ENCODE results near the gene ANAPC15.

The ANAPC15 gene

DNA sequence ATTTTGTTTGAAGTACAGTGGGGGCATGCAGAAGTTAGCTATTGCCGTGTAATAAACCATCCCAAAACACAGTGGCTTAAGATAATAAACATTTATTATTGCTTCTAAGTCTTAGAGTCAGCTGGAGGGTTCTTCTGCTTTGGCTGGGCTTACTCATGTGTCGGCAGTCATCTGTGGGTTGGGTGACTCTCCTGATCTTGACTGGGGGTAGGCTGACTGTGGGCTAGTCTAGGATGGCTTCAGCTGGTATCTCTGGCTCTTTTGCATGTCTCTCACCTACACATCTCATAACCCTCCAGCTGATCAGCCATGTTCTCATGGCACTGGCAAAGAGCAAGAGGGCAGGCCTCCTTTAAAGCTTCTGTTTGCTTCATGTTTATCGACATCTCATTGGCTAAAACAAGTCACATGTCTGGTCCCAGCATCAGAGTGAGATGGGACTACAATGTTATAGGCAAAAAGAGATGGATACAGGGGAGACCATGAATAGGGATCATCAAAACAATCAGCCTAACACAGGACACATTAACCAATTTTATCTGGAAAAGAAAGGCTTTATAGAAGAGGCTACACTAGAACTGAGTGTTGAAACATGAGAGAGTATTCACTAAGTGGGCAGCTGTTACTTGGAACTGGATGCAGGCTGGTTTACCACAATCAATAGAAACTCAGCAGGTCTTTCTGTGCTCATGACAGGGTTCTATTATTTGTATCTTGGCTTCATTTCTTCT lies 26.7 kb downstream of the ANAPC15 start:
- DNase-seq (ENCODE audit: low read depth in 2 of 2) = no peak

DNA sequence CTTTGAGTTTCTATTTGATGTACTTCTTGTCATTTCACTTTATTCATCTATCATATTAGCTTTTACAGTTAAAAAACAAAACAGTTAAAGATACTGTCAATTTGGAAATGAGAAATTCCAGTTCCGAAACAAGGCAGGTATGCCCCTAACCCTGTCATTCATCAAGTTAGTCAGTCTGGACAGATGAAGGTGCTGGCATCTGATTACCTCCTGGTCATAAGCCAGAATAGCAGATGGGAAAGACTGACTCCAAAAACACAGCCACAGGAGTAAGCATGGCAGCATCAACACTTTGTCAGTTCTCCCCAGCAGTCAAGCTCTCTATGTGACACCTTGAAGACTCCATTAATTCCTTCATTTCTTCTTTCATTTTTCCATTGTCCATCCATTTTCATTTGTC lies 27.5 kb downstream of the ANAPC15 start:
- DNase-seq (ENCODE audit: low read depth in 2 of 2) = no peak

DNA sequence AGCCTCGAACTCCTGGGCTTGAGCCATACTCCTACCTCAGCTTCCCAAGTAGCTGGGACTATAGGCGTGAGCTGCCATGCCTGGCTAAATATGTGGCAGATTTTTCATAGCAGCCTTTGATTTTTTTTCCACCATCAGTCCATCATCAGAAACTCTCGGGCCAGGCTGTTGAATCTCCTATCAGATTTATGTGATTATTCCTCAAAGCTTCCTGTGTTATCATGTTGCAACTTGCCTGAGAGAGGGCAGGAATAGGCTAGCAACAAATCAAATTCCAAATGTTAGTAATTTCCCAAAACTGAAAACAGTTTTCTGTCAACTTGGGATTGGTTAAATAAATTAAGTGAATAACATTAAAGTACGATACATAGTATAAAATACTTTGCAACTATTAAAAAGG lies 28.4 kb downstream of the ANAPC15 start:
- no peak for DNase-seq (ENCODE audit: low read depth in 2 of 2)

DNA sequence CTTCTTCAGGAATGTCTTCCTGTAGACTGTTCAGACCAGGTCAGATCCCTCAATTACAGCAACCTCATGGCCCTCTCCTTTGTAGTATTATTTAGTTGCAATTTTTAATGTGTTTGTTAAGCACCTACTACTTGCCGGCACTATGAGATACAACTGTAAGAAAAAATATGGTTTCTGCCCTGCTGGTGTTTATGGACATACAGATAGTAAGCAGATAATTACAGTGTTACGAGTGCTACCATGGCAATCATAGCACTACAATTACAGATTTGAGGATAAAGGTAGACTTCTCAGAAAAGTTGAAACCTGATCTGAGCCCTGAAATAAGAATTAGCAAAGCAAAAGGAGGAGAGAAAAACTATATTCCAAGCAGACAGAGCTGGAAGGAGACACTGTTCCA lies 29.1 kb downstream of the ANAPC15 start:
- no peak for DNase-seq (ENCODE audit: low read depth in 2 of 2)

DNA sequence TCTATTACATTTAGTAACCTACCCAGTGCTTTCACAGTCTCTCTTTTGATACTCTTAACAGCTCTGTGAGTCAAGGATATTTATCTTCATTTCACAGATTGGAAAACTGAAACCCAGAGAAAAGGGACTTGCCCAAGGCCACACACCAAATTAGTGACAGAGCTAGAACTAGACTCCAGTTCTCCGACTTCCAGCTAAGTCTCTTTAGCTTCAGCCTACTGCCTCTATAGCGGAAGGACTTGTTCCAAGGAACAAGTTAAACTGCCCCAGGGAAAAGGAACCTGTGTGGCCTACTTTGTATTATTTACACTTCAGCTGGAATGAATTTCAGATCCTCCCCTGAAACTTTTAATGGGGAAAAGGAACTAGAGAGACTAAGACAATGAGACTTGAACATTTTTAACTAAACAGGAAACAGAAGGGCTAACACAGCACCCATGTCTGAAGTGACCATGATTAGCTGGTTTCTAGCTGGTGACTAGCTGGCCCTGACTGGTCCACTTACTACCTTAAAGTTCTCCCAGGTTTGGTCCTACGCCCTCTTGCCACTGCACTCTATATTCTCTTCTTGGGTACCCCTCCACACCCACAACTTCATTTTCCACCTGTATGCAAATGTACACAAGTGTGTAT lies 30.6 kb downstream of the ANAPC15 start:
- DNase-seq (ENCODE audit: low read depth in 2 of 2) = no peak

DNA sequence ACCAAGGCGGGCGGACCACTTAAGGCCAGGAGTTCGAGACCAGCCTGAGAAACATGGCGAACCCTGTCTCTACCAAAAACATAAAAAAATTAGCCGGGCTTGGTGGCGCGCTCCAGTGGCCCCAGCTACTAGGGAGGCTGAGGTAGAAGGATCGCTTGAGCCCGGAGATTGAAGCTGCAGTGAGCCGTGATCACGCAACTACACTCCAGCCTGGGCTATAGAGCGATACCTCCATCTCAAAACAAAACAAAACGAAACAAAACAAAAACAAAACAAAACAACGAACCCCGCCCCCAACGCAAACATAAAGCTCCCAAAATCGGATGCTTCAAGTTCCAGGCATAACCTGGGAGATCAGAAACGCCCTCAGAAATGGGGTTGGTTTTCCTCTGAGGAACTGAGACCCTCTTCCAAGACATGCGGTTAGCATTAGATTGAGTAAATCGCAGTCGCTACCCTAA lies 31.3 kb downstream of the ANAPC15 start:
- DNase-seq (ENCODE audit: low read depth in 2 of 2) = no peak

DNA sequence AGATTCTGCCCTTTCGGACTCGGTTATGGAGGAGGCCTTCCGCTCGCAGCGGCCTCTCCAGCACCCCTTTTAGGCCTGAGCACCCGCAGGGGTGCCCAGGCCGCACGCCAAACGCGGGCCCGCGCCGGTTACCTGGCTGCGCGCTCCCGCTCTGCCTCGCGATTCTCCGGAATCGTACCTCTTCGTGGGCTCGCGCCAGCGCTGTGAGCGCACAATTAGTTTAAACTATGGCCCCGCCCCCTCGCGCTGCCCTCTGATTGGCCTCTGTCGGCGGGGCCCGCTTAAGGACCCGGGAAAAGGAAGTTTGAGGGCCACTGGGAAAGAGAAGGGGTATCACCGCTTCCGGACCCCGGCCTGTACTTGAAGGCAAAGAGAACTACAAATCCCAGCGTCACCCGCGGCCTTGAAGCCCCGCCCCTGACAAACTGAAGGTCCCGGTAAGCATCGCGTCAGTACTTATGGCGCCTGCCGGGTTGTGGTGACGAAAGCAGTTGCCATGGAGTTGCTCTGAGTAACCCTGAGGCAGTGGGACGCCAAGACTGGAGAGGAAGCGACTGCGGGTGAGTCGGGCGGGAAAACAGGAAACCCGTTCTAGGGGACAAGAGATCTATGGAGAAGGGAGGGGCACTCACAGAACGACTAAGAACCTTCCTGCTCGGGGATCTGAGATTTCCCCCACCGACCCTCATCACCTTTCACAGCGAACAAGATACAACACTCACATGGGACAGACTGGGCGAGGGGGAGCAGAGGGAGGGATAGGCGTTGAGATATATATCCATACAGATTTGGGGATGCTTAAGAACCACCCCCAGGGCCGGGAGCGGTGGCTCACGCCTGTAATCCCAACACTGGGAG lies 31.9 kb downstream of the ANAPC15 start, which contains the start of the genes LRRC51 and NUMA1:
LRRC51 (plus strand) TSS at position 525 of the 858 bp plus-strand sequence. CDS start 8,234 bp downstream, outside the sequence.
NUMA1 (minus strand) TSS at position 217 of the 858 bp plus-strand sequence. CDS start 44,599 bp downstream, outside the sequence.
- DNase-seq (ENCODE audit: low read depth in 2 of 2) = peak; percentile 97 to 99

DNA sequence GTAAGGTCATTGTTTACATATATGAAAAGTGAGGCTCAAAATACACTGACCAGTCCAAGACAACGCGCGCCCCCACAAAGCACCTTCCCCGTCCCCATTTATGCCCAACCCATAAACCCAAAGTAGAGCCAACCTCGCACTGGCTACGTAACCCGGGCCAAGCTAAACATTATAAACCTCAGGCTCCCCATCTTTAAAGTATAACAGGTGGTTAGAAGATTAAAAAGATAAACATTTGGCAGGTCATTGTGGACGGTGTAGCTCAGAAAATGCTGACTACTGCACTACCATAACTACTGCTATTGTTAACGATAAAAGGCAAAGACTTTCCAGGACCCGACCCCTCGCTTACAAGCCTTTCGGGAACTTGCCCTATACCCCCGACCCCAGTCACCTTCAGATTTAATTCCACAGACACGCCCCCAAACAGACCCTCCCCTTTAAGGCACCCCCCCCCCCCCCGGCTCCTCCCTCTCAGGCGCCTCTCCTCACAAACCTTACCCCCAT lies 32.6 kb downstream of the ANAPC15 start:
- DNase-seq (ENCODE audit: low read depth in 2 of 2) = no peak

DNA sequence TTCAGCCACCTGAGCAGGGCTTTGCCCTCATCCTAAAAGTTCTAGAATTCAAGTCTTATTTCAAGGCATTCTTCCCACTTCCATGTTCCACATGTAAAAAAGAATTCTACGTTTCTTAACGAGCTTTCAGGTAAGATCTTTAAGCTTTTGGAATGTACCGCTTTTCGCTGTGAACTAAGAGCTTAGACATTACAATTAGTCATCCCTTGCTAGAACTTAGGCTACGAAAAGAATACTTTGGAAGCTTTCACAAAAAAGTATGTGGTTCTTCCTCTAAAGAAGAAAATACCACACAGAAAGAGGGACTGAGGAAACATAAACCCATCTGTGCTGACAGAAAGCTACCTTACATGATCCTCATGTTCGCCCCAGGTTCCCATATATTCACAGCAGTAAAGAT lies 34.0 kb downstream of the ANAPC15 start:
- DNase-seq (ENCODE audit: low read depth in 2 of 2) = no peak

DNA sequence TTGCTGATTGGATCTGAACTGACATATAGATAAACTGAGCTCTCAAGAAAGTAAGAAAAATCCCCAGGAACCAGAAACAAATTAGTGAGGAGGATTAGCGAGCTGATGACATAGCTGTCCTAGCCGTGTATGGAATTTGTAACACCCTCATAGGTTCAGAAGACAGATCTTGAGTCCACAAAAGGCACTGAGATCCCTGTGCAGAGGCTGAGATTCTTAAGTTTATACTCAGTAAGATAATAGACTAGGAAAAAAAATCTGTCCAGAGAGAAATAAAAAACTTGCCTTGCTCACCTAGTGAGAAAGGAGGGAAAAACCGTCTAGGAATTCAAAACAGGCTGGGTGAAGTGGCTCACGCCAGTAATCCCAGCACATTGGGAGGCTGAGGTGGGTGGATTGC lies 36.7 kb downstream of the ANAPC15 start:
- no peak for DNase-seq (ENCODE audit: low read depth in 2 of 2)

DNA sequence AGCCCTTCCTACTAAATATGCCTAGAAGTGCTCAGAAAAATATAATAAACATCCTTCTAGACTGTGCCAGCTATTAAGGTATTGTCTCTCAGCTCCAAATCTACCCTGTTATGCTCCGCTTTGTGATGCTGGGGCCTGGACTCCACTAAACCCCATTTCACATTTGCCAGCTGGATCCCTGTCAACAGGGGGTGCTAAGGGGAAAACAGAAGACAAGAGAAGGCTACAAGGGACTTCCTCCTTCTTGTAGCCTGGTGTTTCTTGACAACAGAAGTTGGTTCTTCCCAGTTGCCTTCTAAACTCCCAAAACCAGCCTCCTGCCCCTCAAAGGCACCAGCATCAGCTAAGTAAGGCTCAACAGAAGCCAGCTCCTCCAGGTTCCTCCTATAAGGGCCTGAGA lies 37.4 kb downstream of the ANAPC15 start:
- no peak for DNase-seq (ENCODE audit: low read depth in 2 of 2)

DNA sequence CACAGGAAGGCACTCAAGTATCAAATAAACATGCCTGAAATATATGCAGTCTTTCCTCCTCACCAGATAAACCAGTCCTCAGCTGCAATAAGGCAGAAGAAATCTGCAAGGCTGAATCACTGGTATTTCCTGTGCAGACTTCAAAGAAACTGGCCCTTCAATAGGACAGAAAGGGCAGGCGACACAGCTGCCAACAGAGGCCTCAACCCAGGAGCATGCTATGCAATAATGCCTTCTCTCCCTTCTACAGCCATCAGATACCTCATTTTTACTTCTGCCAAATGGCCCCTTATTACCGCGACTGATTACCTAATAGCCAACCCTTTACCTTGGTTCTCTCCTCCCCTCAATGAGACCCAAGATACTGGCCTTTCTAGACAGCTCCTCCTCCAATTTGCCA lies 40.1 kb downstream of the ANAPC15 start:
- DNase-seq (ENCODE audit: low read depth in 2 of 2) = no peak

DNA sequence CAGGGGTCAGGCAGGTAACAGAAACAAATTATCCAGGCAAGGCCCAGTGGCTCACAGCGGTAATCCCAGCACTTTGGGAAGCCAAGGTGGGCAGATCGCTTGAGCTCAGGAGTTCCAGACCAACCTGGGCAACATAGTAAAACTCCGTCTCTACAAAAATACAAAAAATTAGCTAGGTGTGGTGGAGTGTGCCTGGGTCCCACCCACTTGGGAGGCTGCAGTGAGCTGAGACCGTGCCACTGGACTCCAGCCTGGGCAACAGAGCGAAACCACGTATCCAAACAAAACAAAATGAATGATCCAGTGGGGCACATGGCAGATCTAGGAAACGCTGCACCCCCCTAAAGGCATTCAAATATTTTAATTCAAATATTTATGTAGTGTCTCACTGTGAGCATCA lies 42.0 kb downstream of the ANAPC15 start:
- no peak for DNase-seq (ENCODE audit: low read depth in 2 of 2)

DNA sequence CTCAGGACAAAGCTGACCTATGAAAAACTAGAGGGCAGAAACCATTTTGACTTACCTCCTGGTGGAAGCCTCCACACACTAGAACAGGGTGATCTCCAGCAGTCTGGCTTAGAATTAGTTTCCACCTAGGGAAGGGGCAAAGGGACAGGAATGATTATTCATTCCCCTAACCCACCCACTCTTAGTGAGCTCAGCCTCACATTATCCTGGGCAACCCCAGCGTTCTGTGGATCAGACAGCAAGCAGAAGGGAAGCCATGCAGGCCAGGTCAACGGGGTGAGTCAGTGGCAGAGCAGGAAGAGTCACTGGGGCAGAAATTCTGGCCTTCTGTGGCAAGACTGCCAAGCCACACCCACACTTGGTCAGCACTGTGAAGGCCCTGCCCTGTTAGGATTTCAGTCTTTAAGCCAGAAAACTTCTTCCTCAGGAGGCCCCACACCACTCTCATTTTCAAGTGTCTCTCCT lies 42.7 kb downstream of the ANAPC15 start:
- no peak for DNase-seq (ENCODE audit: low read depth in 2 of 2)

DNA sequence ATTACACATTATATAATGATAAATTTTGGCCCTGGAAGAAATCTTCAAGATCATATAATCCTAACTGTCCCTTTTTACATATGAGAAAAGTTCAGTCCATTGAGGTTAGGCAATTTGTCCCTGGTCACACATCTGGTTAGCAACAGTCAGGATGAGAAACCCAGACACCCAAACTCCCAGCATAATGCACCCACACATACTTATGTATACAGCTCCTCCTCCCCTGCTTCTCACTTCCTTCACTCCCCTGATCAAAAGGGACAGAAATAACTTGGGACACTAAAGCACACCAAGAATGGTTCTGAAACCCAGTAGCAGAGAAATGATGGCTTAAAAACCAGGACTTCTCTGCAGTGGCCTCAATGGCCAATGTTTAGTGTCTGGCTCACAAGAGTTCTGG lies 43.3 kb downstream of the ANAPC15 start:
- DNase-seq (ENCODE audit: low read depth in 2 of 2) = no peak

DNA sequence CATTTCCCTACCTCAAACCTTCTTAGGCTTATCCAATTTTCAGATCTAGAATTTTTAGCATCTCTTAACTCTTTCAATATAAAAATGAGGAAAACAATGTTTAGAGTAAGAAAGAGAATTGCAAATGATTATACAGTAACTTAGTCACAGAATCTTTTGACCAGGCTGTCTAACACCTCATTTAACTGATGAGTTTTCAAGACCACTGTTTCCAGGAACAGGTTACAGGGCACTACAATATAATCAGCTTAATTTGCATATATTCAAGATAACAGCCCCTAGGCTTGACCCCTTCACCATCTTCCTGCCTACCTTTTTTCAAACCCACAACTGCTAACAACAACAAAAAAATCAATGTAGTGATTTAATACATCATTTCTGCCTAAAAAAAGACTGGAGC lies 44.8 kb downstream of the ANAPC15 start:
- no peak for DNase-seq (ENCODE audit: low read depth in 2 of 2)

DNA sequence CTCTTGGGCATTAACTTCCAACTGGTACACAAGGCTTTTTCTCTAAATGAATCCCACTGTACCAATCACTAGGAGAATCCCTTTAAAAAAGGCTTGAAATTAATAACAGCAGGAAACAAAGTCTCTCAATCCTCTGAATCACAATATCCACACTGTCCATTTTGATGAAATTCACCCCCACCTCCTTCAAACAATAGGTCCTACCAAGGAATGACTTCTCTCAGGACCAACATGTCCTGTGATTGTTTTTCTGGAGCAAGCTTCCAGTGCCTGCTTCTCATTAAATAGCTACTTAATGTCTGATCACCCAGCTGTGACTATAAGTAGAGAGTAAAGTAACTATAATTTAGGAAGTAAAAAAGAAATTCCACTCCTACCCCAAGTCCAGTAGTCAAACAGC lies 45.2 kb downstream of the ANAPC15 start:
- DNase-seq (ENCODE audit: low read depth in 2 of 2) = no peak

DNA sequence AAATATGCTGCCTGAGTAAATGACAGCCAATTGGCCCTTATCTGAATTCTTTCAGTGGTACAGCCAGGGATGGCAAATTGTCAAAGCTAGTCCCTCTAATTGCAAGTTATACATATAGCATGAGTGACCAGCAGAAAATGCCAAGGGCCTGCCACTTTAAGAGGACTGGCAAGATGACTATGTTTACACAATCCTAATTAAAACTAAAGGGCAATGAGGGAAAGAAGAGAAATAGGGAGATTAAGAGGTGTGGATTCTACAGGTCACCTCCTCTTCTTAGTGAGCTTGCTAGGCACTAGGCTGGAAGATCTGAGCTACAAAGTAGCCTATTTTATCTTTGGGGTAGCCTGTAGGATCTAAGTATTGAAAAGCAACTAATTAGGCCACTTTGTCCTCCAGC lies 45.6 kb downstream of the ANAPC15 start:
- no peak for DNase-seq (ENCODE audit: low read depth in 2 of 2)

DNA sequence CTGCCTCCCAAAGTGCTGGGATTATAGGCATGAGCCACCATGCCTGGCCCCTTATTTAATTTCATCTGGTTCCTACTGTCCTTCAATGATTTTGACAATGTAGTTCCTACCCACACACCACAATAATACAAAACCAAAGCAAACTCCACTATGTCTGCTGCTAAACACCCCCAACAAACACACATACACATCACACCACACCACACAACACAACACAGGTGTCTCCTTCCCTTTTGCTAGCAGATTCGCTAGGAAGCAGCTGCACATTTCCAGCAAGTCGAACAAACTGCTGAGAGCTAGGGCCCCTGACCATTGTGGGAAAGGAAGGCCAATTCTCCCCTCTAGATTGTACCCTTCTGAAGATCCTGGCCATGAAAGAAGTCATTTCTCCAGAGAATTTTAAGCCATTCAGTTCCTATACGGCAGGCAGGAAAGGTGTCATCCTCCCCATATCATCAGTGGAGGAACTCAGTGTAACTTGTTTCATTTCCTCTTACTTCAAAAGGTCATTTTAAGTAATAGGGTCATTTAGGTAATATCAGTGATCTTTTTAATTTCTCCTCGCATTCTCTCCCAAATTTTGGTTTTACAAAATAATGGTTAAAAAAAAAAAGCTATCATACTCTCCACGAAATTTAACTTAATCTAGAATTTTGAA lies 50.6 kb downstream of the ANAPC15 start:
- DNase-seq (ENCODE audit: low read depth in 2 of 2) = no peak

All from stimulated activated CD8-positive, alpha-beta memory T cell treated with anti-CD3 and anti-CD28 coated beads, Interleukin-15, amount 100 ng/mL, for 4 hours (primary cell).